SK-N-SH treated with all-trans-retinoic acid at 6 μM for 48 hours (cell line): ENCODE data around the gene KCTD1.

Source experiments
- ATAC-seq: fragments of 200-7000 bp; cut with Tn5 transposase; 3 replicates; pipeline ENCODE4 v1.9.1; 2020; ENCODE audit warnings: mild to moderate bottlenecking, moderate library complexity
- BACH2 ChIP-seq: fragments of 250-450 bp; sonication (Bioruptor Pico); IDR thresholded peaks from 2 replicates; pipeline ENCODE4 v1.9.0; 2021; ENCODE audit warnings: mild to moderate bottlenecking, borderline replicate concordance
- CREB5 ChIP-seq: fragments of 250-450 bp; sonication (Bioruptor Pico); IDR thresholded peaks from 2 replicates; pipeline ENCODE4 v1.5.1; 2020; ENCODE audit warnings: low read depth, mild to moderate bottlenecking, moderate library complexity
- CSDC2 ChIP-seq: fragments of 250-450 bp; sonication (Bioruptor Pico); IDR thresholded peaks from 2 replicates; pipeline ENCODE4 v1.5.0; 2020; ENCODE audit warnings: mild to moderate bottlenecking, moderate library complexity
- GLIS3 ChIP-seq: fragments of 250-450 bp; sonication (Bioruptor Pico); IDR thresholded peaks from 2 replicates; pipeline ENCODE4 v1.5.0; 2020; ENCODE audit warnings: mild to moderate bottlenecking, moderate library complexity
- ISL1 ChIP-seq: fragments of 250-450 bp; sonication (Bioruptor Pico); IDR thresholded peaks from 2 replicates; pipeline ENCODE4 v2.1.2; 2022; ENCODE audit warnings: mild to moderate bottlenecking, moderate library complexity
- OSR1 ChIP-seq: fragments of 250-450 bp; sonication (Bioruptor Pico); IDR thresholded peaks from 2 replicates; pipeline ENCODE4 v1.8.0; 2022; ENCODE audit warnings: moderate library complexity, mild to moderate bottlenecking, inconsistent platforms
- PPARA ChIP-seq: fragments of 250-450 bp; sonication (Bioruptor Pico); IDR thresholded peaks from 2 replicates; pipeline ENCODE4 v1.5.0; 2020; ENCODE audit warnings: mild to moderate bottlenecking, borderline replicate concordance
- RARB ChIP-seq: fragments of 250-450 bp; sonication (Bioruptor Pico); IDR thresholded peaks from 2 replicates; pipeline ENCODE4 v1.8.0; 2021; ENCODE audit warnings: mild to moderate bottlenecking, moderate library complexity
- SNAI2 ChIP-seq: fragments of 250-450 bp; sonication (Bioruptor Pico); IDR thresholded peaks from 2 replicates; pipeline ENCODE4 v1.5.0; 2020; ENCODE audit warnings: mild to moderate bottlenecking, moderate library complexity
- TCF4 ChIP-seq: fragments of 250-450 bp; sonication (Bioruptor Pico); IDR thresholded peaks from 2 replicates; pipeline ENCODE4 v1.8.0; 2021; ENCODE audit warnings: mild to moderate bottlenecking, moderate library complexity, borderline replicate concordance
- TSHZ2 ChIP-seq: fragments of 250-450 bp; sonication (Bioruptor Pico); IDR thresholded peaks from 2 replicates; pipeline ENCODE4 v1.5.0; 2020; ENCODE audit warnings: mild to moderate bottlenecking, moderate library complexity
- ZC3H10 ChIP-seq: fragments of 250-450 bp; sonication (Bioruptor Pico); IDR thresholded peaks from 2 replicates; pipeline ENCODE4 v1.5.1; 2021; ENCODE audit warnings: mild to moderate bottlenecking, moderate library complexity
- ZFP3 ChIP-seq: fragments of 250-450 bp; sonication (Bioruptor Pico); IDR thresholded peaks from 2 replicates; pipeline ENCODE4 v1.5.0; 2020; ENCODE audit warnings: mild to moderate bottlenecking, moderate library complexity
- ZNF8 ChIP-seq: fragments of 450-650 bp; formaldehyde crosslinking; IDR thresholded peaks from 2 replicates; pipeline ENCODE4 v1.5.0; 2020; ENCODE audit warnings: mild to moderate bottlenecking, moderate library complexity
- TF ChIP-seq, protein P1 (sequence below): fragments of 250-450 bp; sonication (Bioruptor Pico); IDR thresholded peaks from 2 replicates; pipeline ENCODE4 v1.8.0; 2020; ENCODE audit warnings: mild to moderate bottlenecking, moderate library complexity, borderline replicate concordance
- TF ChIP-seq, protein P2 (sequence below): fragments of 250-450 bp; sonication (Bioruptor Pico); IDR thresholded peaks from 2 replicates; pipeline ENCODE4 v1.5.1; 2021; ENCODE audit warnings: mild to moderate bottlenecking, moderate library complexity
- TF ChIP-seq, protein P3 (sequence below): fragments of 250-450 bp; sonication (Bioruptor Pico); IDR thresholded peaks from 2 replicates; pipeline ENCODE4 v1.8.0; 2021; ENCODE audit warnings: low read depth, mild to moderate bottlenecking, moderate library complexity, borderline replicate concordance

Gene KCTD1

DNA sequence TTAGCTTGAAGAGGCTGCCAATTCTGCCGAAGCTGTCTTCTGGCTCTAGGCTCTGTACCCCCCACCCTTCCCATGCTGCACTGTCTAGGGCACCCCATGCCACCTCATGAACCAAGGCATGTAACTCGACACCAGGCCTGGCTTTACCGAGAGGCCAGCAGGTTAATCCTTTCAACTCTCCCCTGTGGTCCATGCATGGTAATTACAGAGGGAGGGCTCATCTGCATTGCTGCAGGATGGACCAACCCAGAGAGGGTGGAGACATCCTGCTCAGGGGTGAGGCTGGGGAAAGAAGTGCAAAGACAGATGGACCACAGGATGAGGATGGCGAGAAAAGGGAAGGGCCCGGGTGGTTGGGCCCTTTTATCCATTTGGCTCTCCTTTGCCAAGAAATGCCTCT, 65.8 kb downstream of the KCTD1 start (continued):
- TF ChIP-seq, protein P1, sequence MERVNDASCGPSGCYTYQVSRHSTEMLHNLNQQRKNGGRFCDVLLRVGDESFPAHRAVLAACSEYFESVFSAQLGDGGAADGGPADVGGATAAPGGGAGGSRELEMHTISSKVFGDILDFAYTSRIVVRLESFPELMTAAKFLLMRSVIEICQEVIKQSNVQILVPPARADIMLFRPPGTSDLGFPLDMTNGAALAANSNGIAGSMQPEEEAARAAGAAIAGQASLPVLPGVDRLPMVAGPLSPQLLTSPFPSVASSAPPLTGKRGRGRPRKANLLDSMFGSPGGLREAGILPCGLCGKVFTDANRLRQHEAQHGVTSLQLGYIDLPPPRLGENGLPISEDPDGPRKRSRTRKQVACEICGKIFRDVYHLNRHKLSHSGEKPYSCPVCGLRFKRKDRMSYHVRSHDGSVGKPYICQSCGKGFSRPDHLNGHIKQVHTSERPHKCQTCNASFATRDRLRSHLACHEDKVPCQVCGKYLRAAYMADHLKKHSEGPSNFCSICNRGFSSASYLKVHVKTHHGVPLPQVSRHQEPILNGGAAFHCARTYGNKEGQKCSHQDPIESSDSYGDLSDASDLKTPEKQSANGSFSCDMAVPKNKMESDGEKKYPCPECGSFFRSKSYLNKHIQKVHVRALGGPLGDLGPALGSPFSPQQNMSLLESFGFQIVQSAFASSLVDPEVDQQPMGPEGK: no peak
- TF ChIP-seq CSDC2 (CRISPR knock-in tag): no peak
- no peak for TF ChIP-seq ZNF8

GRCh38 chr18:26480897-26481795, 67.2 kb downstream of the KCTD1 start:
- TF ChIP-seq, protein P2, sequence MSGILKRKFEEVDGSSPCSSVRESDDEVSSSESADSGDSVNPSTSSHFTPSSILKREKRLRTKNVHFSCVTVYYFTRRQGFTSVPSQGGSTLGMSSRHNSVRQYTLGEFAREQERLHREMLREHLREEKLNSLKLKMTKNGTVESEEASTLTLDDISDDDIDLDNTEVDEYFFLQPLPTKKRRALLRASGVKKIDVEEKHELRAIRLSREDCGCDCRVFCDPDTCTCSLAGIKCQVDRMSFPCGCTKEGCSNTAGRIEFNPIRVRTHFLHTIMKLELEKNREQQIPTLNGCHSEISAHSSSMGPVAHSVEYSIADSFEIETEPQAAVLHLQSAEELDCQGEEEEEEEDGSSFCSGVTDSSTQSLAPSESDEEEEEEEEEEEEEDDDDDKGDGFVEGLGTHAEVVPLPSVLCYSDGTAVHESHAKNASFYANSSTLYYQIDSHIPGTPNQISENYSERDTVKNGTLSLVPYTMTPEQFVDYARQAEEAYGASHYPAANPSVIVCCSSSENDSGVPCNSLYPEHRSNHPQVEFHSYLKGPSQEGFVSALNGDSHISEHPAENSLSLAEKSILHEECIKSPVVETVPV: no peak
- TF ChIP-seq ISL1 (CRISPR knock-in tag): peak; percentile 81
- peak; percentile 90 for ATAC-seq

DNA sequence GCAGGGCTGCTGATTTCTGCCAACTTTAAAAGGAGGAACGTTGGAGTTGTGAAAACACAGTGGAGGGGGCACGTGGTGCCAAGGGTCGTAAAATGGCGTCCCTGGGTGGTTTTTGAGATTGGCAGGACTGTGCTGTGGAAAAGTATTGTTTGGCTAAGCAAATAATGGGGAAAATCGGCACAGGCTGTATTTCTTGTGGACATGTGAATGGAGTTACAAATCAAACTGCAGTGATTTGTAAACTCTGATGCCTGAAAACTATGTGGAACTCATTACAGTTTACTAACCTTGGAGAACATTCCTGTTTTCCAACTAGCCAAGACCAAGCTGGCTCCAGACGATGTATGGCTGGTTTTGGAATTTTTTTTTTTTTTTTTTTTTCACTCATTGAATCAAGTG, 68.7 kb downstream of the KCTD1 start:
- ATAC-seq: peak; percentile 11; the same call in 1 of the 3 replicates
- TF ChIP-seq SNAI2 (CRISPR knock-in tag) (no peak), RARB (CRISPR knock-in tag) (no peak), ZFP3 (CRISPR knock-in tag) (no peak)
- TF ChIP-seq, protein P2: no peak
- TF ChIP-seq, protein P3, sequence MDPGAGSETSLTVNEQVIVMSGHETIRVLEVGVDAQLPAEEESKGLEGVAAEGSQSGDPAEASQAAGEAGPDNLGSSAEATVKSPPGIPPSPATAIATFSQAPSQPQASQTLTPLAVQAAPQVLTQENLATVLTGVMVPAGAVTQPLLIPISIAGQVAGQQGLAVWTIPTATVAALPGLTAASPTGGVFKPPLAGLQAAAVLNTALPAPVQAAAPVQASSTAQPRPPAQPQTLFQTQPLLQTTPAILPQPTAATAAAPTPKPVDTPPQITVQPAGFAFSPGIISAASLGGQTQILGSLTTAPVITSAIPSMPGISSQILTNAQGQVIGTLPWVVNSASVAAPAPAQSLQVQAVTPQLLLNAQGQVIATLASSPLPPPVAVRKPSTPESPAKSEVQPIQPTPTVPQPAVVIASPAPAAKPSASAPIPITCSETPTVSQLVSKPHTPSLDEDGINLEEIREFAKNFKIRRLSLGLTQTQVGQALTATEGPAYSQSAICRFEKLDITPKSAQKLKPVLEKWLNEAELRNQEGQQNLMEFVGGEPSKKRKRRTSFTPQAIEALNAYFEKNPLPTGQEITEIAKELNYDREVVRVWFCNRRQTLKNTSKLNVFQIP (CRISPR knock-in tag): no peak

- ATAC-seq: no peak
- TF ChIP-seq ZC3H10 (no peak), CREB5 (CRISPR knock-in tag) (no peak), GLIS3 (CRISPR knock-in tag) (no peak), BACH2 (CRISPR knock-in tag) (no peak), PPARA (CRISPR knock-in tag) (no peak), TCF4 (no peak), TSHZ2 (no peak), OSR1 (CRISPR knock-in tag) (no peak), ISL1 (CRISPR knock-in tag) (no peak)
- TF ChIP-seq, protein P2: no peak
- TF ChIP-seq, protein P3 (CRISPR knock-in tag): no peak
- TF ChIP-seq, protein P1: no peak
These were observed 69.2 kb downstream of the KCTD1 start for GRCh38 chr18:26479065-26479680.
